ENCODE measurements around the gene PCDH9.
A peak's percentile ranks its signal among the peaks of the same experiment; 100 is the strongest.

Gene PCDH9

GRCh38 chr13:67001363-67001762, 228.8 kb downstream of the PCDH9 start:
- no peak for DNase-seq (ENCODE audit: low read depth, low spot score)
- in situ Hi-C loops (cut with HindIII; ENCODE audit: low sequenced_read_pairs), result no loop called here
- H3K4me3 ChIP-seq (ENCODE audit: low read depth, low read length), result no peak overlapping the region
- no peak for TF ChIP-seq CTCF (IDR thresholded peaks at IDR 0.05; ENCODE audit: low read depth, low read length)

- no peak overlapping the region for H3K4me3 ChIP-seq (ENCODE audit: low read depth, low read length)
- in situ Hi-C loops (cut with HindIII; ENCODE audit: low sequenced_read_pairs), result no loop called here
- no peak for DNase-seq (ENCODE audit: low read depth, low spot score)
- TF ChIP-seq CTCF (IDR thresholded peaks at IDR 0.05; ENCODE audit: low read depth, low read length), result no peak
These were observed 233.6 kb downstream of the PCDH9 start for GRCh38 chr13:66996503-66996902.

- no peak for TF ChIP-seq CTCF (IDR thresholded peaks at IDR 0.05; ENCODE audit: low read depth, low read length)
- no peak overlapping the region for H3K4me3 ChIP-seq (ENCODE audit: low read depth, low read length)
- DNase-seq (ENCODE audit: low read depth, low spot score), result no peak
- in situ Hi-C loops (cut with HindIII; ENCODE audit: low sequenced_read_pairs), result no loop called here
These were observed 234.9 kb downstream of the PCDH9 start for GRCh38 chr13:66995203-66995611.

- H3K4me3 ChIP-seq (ENCODE audit: low read depth, low read length), result peak overlapping the region; percentile 37
- DNase-seq (ENCODE audit: low read depth, low spot score), result no peak
- TF ChIP-seq CTCF (IDR thresholded peaks at IDR 0.05; ENCODE audit: low read depth, low read length), result no peak
- in situ Hi-C loops (cut with HindIII; ENCODE audit: low sequenced_read_pairs), result no loop called here
These were observed 235.5 kb downstream of the PCDH9 start for GRCh38 chr13:66994517-66995202.

- in situ Hi-C loops (cut with HindIII; ENCODE audit: low sequenced_read_pairs), result no loop called here
- peak; percentile 86 for DNase-seq (ENCODE audit: low read depth, low spot score)
- peak overlapping the region; percentile 37 for H3K4me3 ChIP-seq (ENCODE audit: low read depth, low read length)
- peak; percentile 84 for TF ChIP-seq CTCF (IDR thresholded peaks at IDR 0.05; ENCODE audit: low read depth, low read length)
These were observed 236.0 kb downstream of the PCDH9 start for GRCh38 chr13:66994097-66994496.

GRCh38 chr13:66992719-66993118, 237.4 kb downstream of the PCDH9 start:
- in situ Hi-C loops (cut with HindIII; ENCODE audit: low sequenced_read_pairs), result no loop called here
- DNase-seq (ENCODE audit: low read depth, low spot score), result no peak
- TF ChIP-seq CTCF (IDR thresholded peaks at IDR 0.05; ENCODE audit: low read depth, low read length), result no peak
- H3K4me3 ChIP-seq (ENCODE audit: low read depth, low read length), result no peak overlapping the region

Data from astrocyte of the spinal cord (primary cell).